Fibroblast of pulmonary artery (primary cell): ENCODE data around the gene TIE1.

Experiments used
- DNase-seq: peaks from one replicate; pipeline ENCODE4 v3.0.0-alpha.2; 2010; ENCODE audit warnings: low read depth
- H3K4me3 ChIP-seq: replicated peaks from 2 replicates; pipeline ENCODE4 v1.5.1; 2011; ENCODE audit warnings: low read depth, mild to moderate bottlenecking, control low read depth, low read length, moderate library complexity
- CTCF ChIP-seq: IDR thresholded peaks from 2 replicates; pipeline ENCODE4 v1.5.1; 2011; ENCODE audit warnings: mild to moderate bottlenecking, control low read depth, low read length, inconsistent platforms; ENCODE audit errors: missing control alignments

The TIE1 gene

GRCh38 chr1:43306688-43307457, 6.1 kb downstream of the TIE1 start:
- no peak for TF ChIP-seq CTCF
- DNase-seq = no peak
- no peak overlapping the region for H3K4me3 ChIP-seq

- no peak for TF ChIP-seq CTCF
- DNase-seq = no peak
- no peak overlapping the region for H3K4me3 ChIP-seq
These were observed 6.8 kb downstream of the TIE1 start for GRCh38 chr1:43307458-43308158.

GRCh38 chr1:43308635-43309404, 8.0 kb downstream of the TIE1 start:
- TF ChIP-seq CTCF = no peak
- DNase-seq = no peak
- H3K4me3 ChIP-seq = no peak overlapping the region

- TF ChIP-seq CTCF = no peak
- no peak overlapping the region for H3K4me3 ChIP-seq
- no peak for DNase-seq
These were observed 8.7 kb downstream of the TIE1 start for GRCh38 chr1:43309405-43310025.

GRCh38 chr1:43311521-43311920, 10.7 kb downstream of the TIE1 start:
- no peak for DNase-seq
- no peak overlapping the region for H3K4me3 ChIP-seq
- no peak for TF ChIP-seq CTCF

- DNase-seq = no peak
- no peak for TF ChIP-seq CTCF
- H3K4me3 ChIP-seq = no peak overlapping the region
These were observed 11.4 kb downstream of the TIE1 start for GRCh38 chr1:43312212-43312623.
